CD4-positive, alpha-beta T cell treated with Interleukin-15 for 1 hour (primary cell): Measurements from ENCODE around the gene ATP6V0B.

Source experiments
- DNase-seq: peaks from one replicate; pipeline ENCODE4 v3.0.0-alpha.2; 2020

The ATP6V0B gene

GRCh38 chr1:43987159-43987902 is 12.6 kb downstream of the ATP6V0B start:
- DNase-seq, result no peak

- DNase-seq, result no peak
These were observed 15.8 kb downstream of the ATP6V0B start for GRCh38 chr1:43990271-43991199.

- DNase-seq, result no peak
These were observed 16.4 kb downstream of the ATP6V0B start for GRCh38 chr1:43991200-43991475.

- peak; percentile 76 for DNase-seq
These were observed 16.9 kb downstream of the ATP6V0B start, which contains the start of gene CCDC24 for GRCh38 chr1:43991476-43992231. Gene CCDC24 (plus strand): TSS chr1:43991599. CDS start chr1:43991879, 280 bp downstream.

GRCh38 chr1:43992232-43992995 is 17.7 kb downstream of the ATP6V0B start:
- DNase-seq, result no peak

GRCh38 chr1:43993206-43993914 is 18.6 kb downstream of the ATP6V0B start:
- no peak for DNase-seq

- DNase-seq, result no peak
These were observed 19.3 kb downstream of the ATP6V0B start for GRCh38 chr1:43994071-43994470.

GRCh38 chr1:43994794-43995790 is 20.3 kb downstream of the ATP6V0B start:
- no peak for DNase-seq

GRCh38 chr1:43995984-43996732 is 21.4 kb downstream of the ATP6V0B start:
- no peak for DNase-seq

- DNase-seq, result no peak
These were observed 22.0 kb downstream of the ATP6V0B start for GRCh38 chr1:43996733-43997115.

GRCh38 chr1:43997295-43997999 is 22.7 kb downstream of the ATP6V0B start:
- no peak for DNase-seq

- no peak for DNase-seq
These were observed 23.2 kb downstream of the ATP6V0B start for GRCh38 chr1:43998000-43998378.

- no peak for DNase-seq
These were observed 24.7 kb downstream of the ATP6V0B start for GRCh38 chr1:43999455-43999854.

GRCh38 chr1:44000122-44000665 is 25.4 kb downstream of the ATP6V0B start:
- DNase-seq, result no peak

- DNase-seq, result no peak
These were observed 27.4 kb downstream of the ATP6V0B start for GRCh38 chr1:44002165-44002564.

GRCh38 chr1:44002606-44003157 is 27.9 kb downstream of the ATP6V0B start:
- DNase-seq, result no peak

- DNase-seq, result no peak
These were observed 33.5 kb downstream of the ATP6V0B start for GRCh38 chr1:44008259-44008658.

GRCh38 chr1:44010935-44011471 is 36.2 kb downstream of the ATP6V0B start:
- no peak for DNase-seq
